HEK293T (cell line): ENCODE data around the gene DLX6.

ENCODE experiments used
- CTCF ChIA-PET: fragments of 350-600 bp; formaldehyde crosslinking; extraction: SDS; loops from one replicate; lab custom pipeline; 2021; ENCODE audit warnings: antibody characterized with exemption, inconsistent platforms; lab: Yijun Ruan, JAX
- POLR2A ChIA-PET: fragments of 350-600 bp; formaldehyde crosslinking; extraction: SDS; loops from one replicate; lab custom pipeline; 2020; ENCODE audit warnings: antibody characterized with exemption, inconsistent platforms; lab: Yijun Ruan, JAX
- DNase-seq: peaks from one replicate; pipeline ENCODE4 v3.0.0; 2012; ENCODE audit warnings: mixed read lengths; ENCODE audit errors: extremely low spot score
- ARNT ChIP-seq: fragments of 450-650 bp; IDR thresholded peaks from 2 replicates; pipeline ENCODE4 v1.6.1; 2017; ENCODE audit warnings: mild to moderate bottlenecking
- BHLHE40 ChIP-seq: fragments of 450-650 bp; IDR thresholded peaks from 2 replicates; pipeline ENCODE4 v1.6.1; 2016; ENCODE audit warnings: mild to moderate bottlenecking, moderate library complexity, borderline replicate concordance
- CTBP1 ChIP-seq: fragments of 450-650 bp; IDR thresholded peaks from 2 replicates; pipeline ENCODE4 v1.6.1; 2016; ENCODE audit warnings: borderline replicate concordance
- ELF4 ChIP-seq: fragments of 450-650 bp; IDR thresholded peaks from 2 replicates; pipeline ENCODE4 v1.6.1; 2017; ENCODE audit warnings: antibody characterized with exemption
- FOXA1 ChIP-seq: fragments of 450-650 bp; IDR thresholded peaks from 2 replicates; pipeline ENCODE4 v1.6.1; 2016; ENCODE audit warnings: mild to moderate bottlenecking
- FOXK2 ChIP-seq: fragments of 450-650 bp; IDR thresholded peaks from 2 replicates; pipeline ENCODE4 v1.6.1; 2016; ENCODE audit warnings: mild to moderate bottlenecking
- FOXM1 ChIP-seq: fragments of 450-650 bp; IDR thresholded peaks from 2 replicates; pipeline ENCODE4 v1.6.1; 2017; ENCODE audit warnings: mild to moderate bottlenecking, borderline replicate concordance
- HDGF ChIP-seq: fragments of 450-650 bp; IDR thresholded peaks from 2 replicates; pipeline ENCODE4 v1.6.1; 2017; ENCODE audit warnings: antibody characterized with exemption, borderline replicate concordance
- L3MBTL2 ChIP-seq: fragments of 450-650 bp; conservative IDR thresholded peaks from 2 replicates; pipeline ENCODE4 v1.6.1; 2016; ENCODE audit warnings: mild to moderate bottlenecking
- LEF1 ChIP-seq: fragments of 450-650 bp; IDR thresholded peaks from 2 replicates; pipeline ENCODE4 v1.6.1; 2017; ENCODE audit warnings: mild to moderate bottlenecking, borderline replicate concordance
- NFRKB ChIP-seq: fragments of 450-650 bp; IDR thresholded peaks from 2 replicates; pipeline ENCODE4 v1.6.1; 2016; ENCODE audit warnings: mild to moderate bottlenecking, moderate library complexity
- PKNOX1 ChIP-seq: fragments of 450-650 bp; IDR thresholded peaks from 2 replicates; pipeline ENCODE4 v1.6.1; 2016
- SP1 ChIP-seq: fragments of 450-650 bp; IDR thresholded peaks from 2 replicates; pipeline ENCODE4 v1.6.1; 2017
- SUZ12 ChIP-seq: fragments of 450-650 bp; IDR thresholded peaks from 2 replicates; pipeline ENCODE4 v1.6.1; 2016; ENCODE audit warnings: mild to moderate bottlenecking
- TARDBP ChIP-seq: fragments of 450-650 bp; IDR thresholded peaks from 2 replicates; pipeline ENCODE4 v1.6.1; 2016
- ZNF384 ChIP-seq: fragments of 450-650 bp; IDR thresholded peaks from 2 replicates; pipeline ENCODE4 v1.6.1; 2016

DLX6 gene

GRCh38 chr7:97005183-97006054 is at the start of gene DLX6:
Gene DLX6 (plus strand): TSS chr7:97005553. CDS start chr7:97005978, 425 bp downstream.
- TF ChIP-seq HDGF, result no peak
- TF ChIP-seq SUZ12, result no peak
- peak; percentile 48; the same call in 1 of the 2 replicates for TF ChIP-seq L3MBTL2
- POLR2A ChIA-PET, result interaction anchor here (0.5 to 3.9 kb wide), 6 partner anchors 10 to 161 kb away, joined by 3 to 52 read pairs (median 6); partner anchors contain the start of gene DLX5
- peak; percentile 89 for DNase-seq
- CTCF ChIA-PET, result interaction anchor here (0.6 to 1.3 kb wide), 3 partner anchors 10 to 24 kb away, joined by 3 read pairs; no protein-coding TSS in a partner anchor

DNA sequence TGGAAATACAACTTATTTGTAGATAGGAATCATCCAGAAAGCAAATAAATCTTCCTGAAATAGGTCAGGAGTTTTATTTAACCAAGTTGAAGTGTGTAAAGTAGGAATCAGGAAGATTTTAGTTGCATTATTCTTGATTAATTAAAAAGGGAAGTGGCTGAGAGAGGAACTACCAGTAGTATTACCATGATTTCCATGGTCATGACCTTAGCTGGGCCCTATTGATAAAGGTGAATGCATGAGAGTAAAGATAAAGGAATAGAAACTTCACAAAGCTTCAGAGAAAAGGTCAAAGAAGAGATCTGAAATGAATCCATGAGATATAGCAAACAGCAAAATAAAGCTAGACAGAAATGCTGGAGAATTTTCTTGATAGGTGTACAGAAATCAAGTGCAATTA is 46.2 kb upstream of the DLX6 start:
- POLR2A ChIA-PET, result no interaction called here
- no peak for DNase-seq
- CTCF ChIA-PET, result no interaction called here
- no peak for TF ChIP-seq FOXK2
- TF ChIP-seq SP1, result no peak
- no peak for TF ChIP-seq HDGF
- no peak for TF ChIP-seq ELF4
- TF ChIP-seq ZNF384, result no peak
- TF ChIP-seq ARNT, result no peak
- TF ChIP-seq L3MBTL2, result no peak
- no peak for TF ChIP-seq PKNOX1
- TF ChIP-seq TARDBP, result no peak
- TF ChIP-seq LEF1, result no peak
- TF ChIP-seq NFRKB, result no peak
- TF ChIP-seq FOXA1, result no peak

DNA sequence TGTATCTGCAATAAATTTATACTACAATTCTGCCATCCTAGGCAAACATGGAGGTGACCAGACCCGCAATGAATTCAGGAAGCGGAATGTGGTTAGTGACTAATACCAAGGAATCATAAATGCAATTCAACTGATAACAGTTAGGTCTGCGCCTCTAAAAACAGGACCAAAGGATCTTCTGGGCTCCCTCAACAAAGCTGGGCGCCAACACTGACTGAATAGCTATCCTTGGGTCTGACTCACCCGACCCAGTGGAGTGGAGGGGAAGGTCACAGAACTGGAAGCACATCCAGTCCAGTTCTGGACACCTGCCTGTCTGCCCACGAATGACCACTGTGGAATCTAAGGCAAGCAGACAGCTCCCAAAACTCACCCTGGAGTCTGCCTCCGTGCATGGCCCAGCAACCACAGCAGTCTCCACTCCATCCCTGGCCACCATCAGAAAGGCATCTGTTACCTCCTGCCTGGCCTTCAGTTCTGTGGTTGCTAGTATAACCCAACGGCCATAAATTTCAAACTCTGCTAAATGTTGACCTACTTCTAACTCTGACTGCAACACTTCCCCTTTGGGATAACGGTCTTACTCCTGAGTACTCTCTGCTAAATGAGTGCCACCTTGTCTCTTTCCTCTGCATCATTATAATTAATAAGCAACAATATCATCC is 43.0 kb upstream of the DLX6 start:
- CTCF ChIA-PET, result no interaction called here
- DNase-seq, result no peak
- TF ChIP-seq TARDBP (no peak), ARNT (no peak)
- POLR2A ChIA-PET, result no interaction called here

- ChIA-PET POLR2A (no interaction called here), CTCF (interaction anchor here (0.8 kb wide), 1 partner anchor 24 kb away, joined by 3 read pairs; no protein-coding TSS in a partner anchor)
- TF ChIP-seq SUZ12, result no peak
- no peak for TF ChIP-seq BHLHE40
- TF ChIP-seq L3MBTL2, result no peak
- no peak for TF ChIP-seq TARDBP
- no peak for TF ChIP-seq HDGF
- no peak for TF ChIP-seq ARNT
- TF ChIP-seq CTBP1, result no peak
- TF ChIP-seq FOXA1, result no peak
- TF ChIP-seq LEF1, result no peak
- no peak for TF ChIP-seq FOXM1
- TF ChIP-seq ELF4, result no peak
- no peak for TF ChIP-seq ZNF384
- no peak for TF ChIP-seq SP1
- TF ChIP-seq FOXK2, result no peak
- no peak for TF ChIP-seq PKNOX1
- no peak for TF ChIP-seq NFRKB
- no peak for DNase-seq
Measured at GRCh38 chr7:96968981-96969380, 36.4 kb upstream of the DLX6 start.

DNA sequence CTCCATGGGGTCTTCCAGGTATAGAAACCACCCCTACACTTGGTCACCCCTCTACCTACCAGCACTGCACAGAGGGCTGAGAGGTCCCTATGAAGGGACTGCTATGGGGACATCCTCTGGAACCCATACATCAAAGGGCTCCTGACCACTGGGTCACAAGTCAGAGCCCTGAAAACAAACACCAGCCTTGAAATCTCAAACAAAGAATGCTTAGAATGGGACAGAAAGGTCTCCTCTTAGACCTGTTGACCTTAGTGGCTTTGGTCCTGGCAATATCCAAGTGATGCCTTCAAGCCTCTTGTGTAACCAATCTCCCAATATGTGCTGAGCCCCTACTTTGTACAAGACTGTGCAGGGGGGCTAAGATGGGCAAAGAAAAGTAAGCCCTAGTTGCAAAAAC is 34.6 kb upstream of the DLX6 start:
- ChIA-PET POLR2A (no interaction called here), CTCF (no interaction called here)
- DNase-seq, result no peak
- TF ChIP-seq PKNOX1 (no peak), SUZ12 (no peak)

DNA sequence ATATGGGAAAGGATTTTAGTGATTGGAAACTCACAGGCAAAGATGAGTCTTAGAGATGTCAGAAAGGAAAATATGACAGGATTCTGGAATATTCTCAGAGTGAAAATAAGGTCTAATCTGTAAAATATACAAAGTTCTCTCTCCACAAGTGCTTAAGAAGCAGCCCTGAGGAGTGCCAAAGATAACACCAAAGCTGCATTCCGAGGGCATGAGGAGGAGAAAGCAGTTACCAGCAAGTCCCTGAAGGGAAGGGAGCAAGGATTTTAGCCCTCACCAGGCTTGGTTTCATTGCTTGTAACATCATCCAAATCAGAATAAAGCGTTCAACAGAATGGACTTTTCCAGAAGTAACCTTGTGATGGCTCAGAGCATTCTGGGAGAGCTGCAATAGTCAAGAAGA is 31.4 kb upstream of the DLX6 start:
- DNase-seq, result no peak
- CTCF ChIA-PET, result no interaction called here
- TF ChIP-seq SUZ12 (no peak), ARNT (no peak), PKNOX1 (no peak), TARDBP (no peak), CTBP1 (no peak), FOXA1 (no peak), NFRKB (no peak), LEF1 (no peak), L3MBTL2 (no peak), HDGF (no peak), ELF4 (no peak), BHLHE40 (no peak), FOXK2 (no peak)
- POLR2A ChIA-PET, result no interaction called here
